HFFc6 (cell line): ENCODE measurements around the gene MARCO. TPM values are rescaled to one million over a fixed set of nuclear protein-coding genes. Genes with fewer than 3 reads are reported as not detected.

Experiments used
- DNase-seq: peaks from one replicate; pipeline ENCODE4 v3.0.0-alpha.2; 2018
- H3K27ac Mint-ChIP-seq: 2 replicates; pipeline ENCODE4 v1.8.0; 2020; ENCODE audit warnings: mild to moderate bottlenecking, mixed read lengths
- H3K27me3 Mint-ChIP-seq: 2 replicates; pipeline ENCODE4 v1.8.0; 2021; ENCODE audit warnings: mild to moderate bottlenecking, moderate library complexity, mixed read lengths; ENCODE audit not compliant: insufficient read depth
- H3K36me3 Mint-ChIP-seq: 2 replicates; pipeline ENCODE4 v1.8.0; 2021; ENCODE audit warnings: low read depth, mixed read lengths
- H3K4me1 Mint-ChIP-seq: 2 replicates; pipeline ENCODE4 v1.8.0; 2020; ENCODE audit warnings: low read depth, mixed read lengths
- H3K4me3 Mint-ChIP-seq: 2 replicates; pipeline ENCODE4 v1.8.0; 2020; ENCODE audit warnings: mild to moderate bottlenecking, moderate library complexity, mixed read lengths
- H3K9me3 Mint-ChIP-seq: 2 replicates; pipeline ENCODE4 v1.8.0; 2020; ENCODE audit warnings: mild to moderate bottlenecking, mixed read lengths
- total RNA-seq, 6 experiments: library from RNA; stranded (reverse); fragmentation: NEBNext Ultra II Directional; extraction: Animal tissue kit (Norgen Biotek cat#: 25700); gene quantifications; 2 replicates in 1 of 6; 3 replicates in 5 of 6; pipeline ENCODE4 v1.2.3, GENCODE V29; 2021
- TF ChIP-seq, protein P1 (sequence below): fragments of 200-600 bp; sonication (generic); IDR thresholded peaks from 2 replicates; pipeline ENCODE4 v1.5.0; 2021; ENCODE audit warnings: antibody characterized with exemption, mild to moderate bottlenecking

Gene MARCO
- total RNA-seq, 6 experiments from 2014 or later = not detected

DNA sequence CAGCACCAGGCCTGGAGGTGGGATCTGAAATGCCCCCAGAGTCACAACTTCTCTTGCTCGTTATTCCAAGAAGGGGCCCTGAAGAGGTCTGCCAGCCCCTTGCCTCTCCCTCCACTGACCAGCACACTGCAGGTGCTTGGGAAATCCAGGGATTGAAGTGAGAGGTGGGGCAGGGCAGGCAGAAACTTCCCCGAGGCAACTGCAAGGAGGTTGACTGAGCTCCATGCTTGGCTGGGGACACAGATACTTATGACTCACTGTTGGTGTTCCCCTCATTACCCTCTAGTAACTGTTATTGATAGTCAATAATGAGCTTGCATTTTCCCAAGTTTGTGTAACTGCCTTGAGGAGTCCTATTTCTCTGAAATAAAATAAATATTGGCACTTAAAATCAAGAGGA, 47.5 kb downstream of the MARCO start:
- H3K4me1 Mint-ChIP-seq = no peaks in the 10 kb centered on the region
- H3K27ac Mint-ChIP-seq = no peak overlapping the region
- no peaks in the 10 kb centered on the region for H3K36me3 Mint-ChIP-seq
- H3K27me3 Mint-ChIP-seq = peaks cover 5% of the 10 kb centered on the region
- no peak for DNase-seq
- no peaks in the 10 kb centered on the region for H3K9me3 Mint-ChIP-seq
- TF ChIP-seq, protein P1, sequence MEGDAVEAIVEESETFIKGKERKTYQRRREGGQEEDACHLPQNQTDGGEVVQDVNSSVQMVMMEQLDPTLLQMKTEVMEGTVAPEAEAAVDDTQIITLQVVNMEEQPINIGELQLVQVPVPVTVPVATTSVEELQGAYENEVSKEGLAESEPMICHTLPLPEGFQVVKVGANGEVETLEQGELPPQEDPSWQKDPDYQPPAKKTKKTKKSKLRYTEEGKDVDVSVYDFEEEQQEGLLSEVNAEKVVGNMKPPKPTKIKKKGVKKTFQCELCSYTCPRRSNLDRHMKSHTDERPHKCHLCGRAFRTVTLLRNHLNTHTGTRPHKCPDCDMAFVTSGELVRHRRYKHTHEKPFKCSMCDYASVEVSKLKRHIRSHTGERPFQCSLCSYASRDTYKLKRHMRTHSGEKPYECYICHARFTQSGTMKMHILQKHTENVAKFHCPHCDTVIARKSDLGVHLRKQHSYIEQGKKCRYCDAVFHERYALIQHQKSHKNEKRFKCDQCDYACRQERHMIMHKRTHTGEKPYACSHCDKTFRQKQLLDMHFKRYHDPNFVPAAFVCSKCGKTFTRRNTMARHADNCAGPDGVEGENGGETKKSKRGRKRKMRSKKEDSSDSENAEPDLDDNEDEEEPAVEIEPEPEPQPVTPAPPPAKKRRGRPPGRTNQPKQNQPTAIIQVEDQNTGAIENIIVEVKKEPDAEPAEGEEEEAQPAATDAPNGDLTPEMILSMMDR = no peak
- no peak overlapping the region for H3K4me3 Mint-ChIP-seq

DNA sequence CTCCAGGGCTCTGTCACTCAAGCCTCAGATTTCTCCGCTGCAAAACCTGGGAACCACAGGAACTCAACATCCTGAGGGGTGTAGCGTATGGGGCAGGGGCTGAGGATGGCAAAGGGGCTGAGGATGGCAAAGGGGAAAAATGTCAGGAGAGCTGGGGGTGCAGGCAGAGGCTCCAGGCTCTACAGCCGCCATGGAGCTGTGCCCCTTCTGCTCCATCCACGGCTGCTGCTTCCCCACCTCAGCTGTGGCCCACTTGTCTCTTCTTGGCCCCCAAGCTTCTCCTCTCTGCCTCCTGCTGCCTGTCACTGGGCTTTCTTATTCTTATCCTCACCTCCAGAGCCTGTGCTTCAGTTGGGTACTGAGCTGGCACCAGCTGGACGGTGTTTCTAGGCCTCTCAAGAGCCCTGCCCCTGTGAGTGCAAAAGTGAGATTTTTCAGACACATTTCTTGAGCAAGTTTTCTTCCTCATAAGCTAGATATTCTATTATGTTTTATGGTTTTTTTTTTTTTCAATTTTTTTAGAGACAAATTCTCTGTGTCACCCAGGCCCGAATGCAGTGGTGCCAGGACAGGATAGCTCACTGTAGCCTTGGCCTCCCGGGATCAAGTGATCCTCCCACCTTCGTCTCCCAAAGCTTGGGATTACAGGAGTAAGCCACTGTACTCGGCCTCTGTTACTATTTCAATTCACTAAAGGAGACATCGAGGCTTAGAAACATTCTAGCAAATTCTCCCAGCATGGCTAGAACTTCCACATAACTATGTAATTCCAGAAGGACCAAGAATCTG, 49.0 kb downstream of the MARCO start:
- Mint-ChIP-seq H3K9me3 (no peaks in the 10 kb centered on the region), H3K36me3 (no peaks in the 10 kb centered on the region), H3K4me1 (no peaks in the 10 kb centered on the region), H3K4me3 (no peak overlapping the region), H3K27ac (no peak overlapping the region), H3K27me3 (peaks cover 5% of the 10 kb centered on the region)
- TF ChIP-seq, protein P1 = no peak
- DNase-seq = no peak

DNA sequence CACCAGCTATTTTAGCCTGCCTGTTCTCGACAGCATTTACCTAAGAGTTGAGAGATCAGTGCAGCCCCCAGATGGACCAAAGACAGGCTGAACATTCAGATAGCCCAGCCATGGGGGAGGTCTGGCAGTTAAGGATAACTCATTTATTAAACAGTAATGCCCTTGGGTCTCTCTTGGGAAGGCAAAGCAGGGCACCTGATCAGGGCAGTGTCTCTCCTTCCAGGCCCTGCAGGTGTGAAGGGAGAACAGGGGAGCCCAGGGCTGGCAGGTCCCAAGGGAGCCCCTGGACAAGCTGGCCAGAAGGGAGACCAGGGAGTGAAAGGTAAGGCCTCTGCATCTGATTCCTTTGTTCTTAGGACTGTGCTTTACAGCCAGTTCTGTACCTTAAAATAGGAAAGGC, 49.6 kb downstream of the MARCO start:
- Mint-ChIP-seq H3K4me3 (no peak overlapping the region), H3K27ac (no peak overlapping the region), H3K36me3 (no peaks in the 10 kb centered on the region), H3K9me3 (no peaks in the 10 kb centered on the region), H3K27me3 (peaks cover 5% of the 10 kb centered on the region), H3K4me1 (no peaks in the 10 kb centered on the region)
- DNase-seq = no peak
- TF ChIP-seq, protein P1 = no peak

DNA sequence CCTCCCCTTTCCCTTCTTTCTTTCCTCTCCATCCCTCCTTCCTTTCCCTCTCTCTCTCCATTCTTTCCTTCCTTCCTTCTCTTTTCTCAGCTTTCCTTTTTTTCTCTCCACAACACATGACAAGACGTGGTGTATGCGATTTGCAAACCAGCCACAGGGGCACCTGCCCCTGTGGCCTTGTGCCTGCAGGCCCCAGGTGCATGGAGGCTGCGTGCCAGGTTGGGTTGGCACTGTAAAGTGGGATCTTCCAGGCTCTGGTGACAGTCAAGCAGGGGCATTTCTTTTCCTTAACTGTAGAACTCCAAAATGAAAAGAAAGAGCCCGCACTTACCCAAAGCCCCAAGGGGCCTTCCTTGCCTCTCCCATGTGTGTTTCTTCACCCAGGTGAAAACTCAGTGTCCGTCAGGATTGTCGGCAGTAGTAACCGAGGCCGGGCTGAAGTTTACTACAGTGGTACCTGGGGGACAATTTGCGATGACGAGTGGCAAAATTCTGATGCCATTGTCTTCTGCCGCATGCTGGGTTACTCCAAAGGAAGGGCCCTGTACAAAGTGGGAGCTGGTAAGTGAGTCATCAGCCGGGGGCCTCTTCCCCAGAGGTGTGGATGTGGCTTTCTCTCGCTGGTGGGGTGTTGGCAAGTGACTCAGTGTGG, 50.9 kb downstream of the MARCO start:
- Mint-ChIP-seq H3K9me3 (no peaks in the 10 kb centered on the region), H3K4me1 (no peaks in the 10 kb centered on the region), H3K27ac (no peak overlapping the region), H3K36me3 (no peaks in the 10 kb centered on the region), H3K4me3 (no peak overlapping the region), H3K27me3 (peaks cover 3% of the 10 kb centered on the region)
- TF ChIP-seq, protein P1 = no peak
- no peak for DNase-seq

DNA sequence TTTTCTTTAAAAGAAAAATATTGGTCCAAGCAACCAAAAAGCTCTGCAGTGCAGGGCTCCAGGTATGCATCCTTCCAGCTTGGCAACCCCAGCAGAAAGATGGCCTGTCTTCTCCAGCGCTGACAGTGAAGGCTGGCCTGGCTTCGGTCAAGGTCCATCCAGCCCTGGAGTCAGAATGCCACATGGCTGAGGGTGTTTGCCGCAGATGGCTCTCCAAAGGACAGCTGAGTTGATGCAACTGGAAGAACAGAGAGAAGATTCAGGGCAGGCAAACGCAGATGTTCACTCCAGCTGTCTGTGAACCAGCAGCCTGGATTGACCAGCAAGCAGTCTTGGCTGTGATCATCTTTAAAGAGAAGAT, 51.4 kb downstream of the MARCO start:
- Mint-ChIP-seq H3K27me3 (peaks cover 3% of the 10 kb centered on the region), H3K4me3 (no peak overlapping the region), H3K9me3 (no peaks in the 10 kb centered on the region), H3K4me1 (no peaks in the 10 kb centered on the region), H3K27ac (no peak overlapping the region), H3K36me3 (no peaks in the 10 kb centered on the region)
- TF ChIP-seq, protein P1 = no peak
- DNase-seq = no peak
